ENCODE results near the gene ZNF223. TPM values are rescaled to one million over a fixed set of nuclear protein-coding genes. Genes with fewer than 3 reads are reported as not detected.

Gene ZNF223
- total RNA-seq, 6 donors from 2014 or later = 4.7 to 11.8 (median 6.3) TPM

DNA sequence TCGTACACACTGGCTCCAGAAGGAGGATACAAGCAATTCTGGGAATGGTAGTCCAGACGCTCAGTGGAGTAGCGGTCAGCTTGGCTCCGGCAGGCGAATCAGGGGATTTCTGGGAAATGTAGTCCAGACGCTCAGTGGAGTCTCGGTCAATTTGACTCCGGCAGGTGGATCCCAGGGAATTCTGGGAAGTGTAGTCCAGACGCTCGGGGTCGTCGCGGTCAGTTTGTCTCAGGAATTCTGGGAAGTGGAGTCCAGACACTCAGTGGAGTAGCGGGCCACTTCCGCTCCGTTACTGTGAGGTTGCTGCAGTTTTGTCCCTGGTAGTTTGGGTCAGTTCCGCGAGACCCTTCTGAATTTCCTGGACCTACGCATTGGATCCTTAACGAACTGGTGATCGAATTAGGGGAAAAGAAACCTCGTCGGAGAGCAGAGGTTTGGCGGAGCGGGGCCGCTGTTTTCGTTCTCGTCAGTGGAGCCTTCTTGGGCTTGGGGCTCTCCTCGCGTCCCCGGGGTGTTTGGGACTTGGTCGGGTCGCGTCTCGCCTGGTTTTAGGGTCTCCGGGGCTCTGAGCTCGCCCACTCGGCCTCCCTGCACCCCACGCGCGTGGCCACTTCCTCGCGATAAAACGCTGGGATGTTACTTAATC is 61.4 kb downstream of the ZNF223 start, which contains the start of gene ZNF225:
Gene ZNF225, plus strand, starts transcription at position 262 of the 646 bp plus-strand sequence. CDS start 2,429 bp downstream, outside the sequence.
- peak; percentile 98 to 99 for ATAC-seq (ENCODE audit: low FRiP score in 2 of 2)
- Histone ChIP-seq H3K36me3 (peaks cover 5 to 28% (median 11%) of the 10 kb centered on the region in 4 donors), H3K27ac (peak within 1 kb of the TSS; percentile 61 to 81 (median 75)), H3K4me3 (peak within 1 kb of the TSS; percentile 64 to 95 (median 71)), H3K27me3 (no peaks in the 10 kb centered on the region), H3K4me1 (peaks cover 14 to 22% (median 16%) of the 10 kb centered on the region in 4 donors), H3K9me3 (peaks cover 22 to 35% (median 33%) of the 10 kb centered on the region in 4 donors)
- TF ChIP-seq EP300 (IDR thresholded peaks at IDR 0.05) = no peak
- TF ChIP-seq, protein P1, sequence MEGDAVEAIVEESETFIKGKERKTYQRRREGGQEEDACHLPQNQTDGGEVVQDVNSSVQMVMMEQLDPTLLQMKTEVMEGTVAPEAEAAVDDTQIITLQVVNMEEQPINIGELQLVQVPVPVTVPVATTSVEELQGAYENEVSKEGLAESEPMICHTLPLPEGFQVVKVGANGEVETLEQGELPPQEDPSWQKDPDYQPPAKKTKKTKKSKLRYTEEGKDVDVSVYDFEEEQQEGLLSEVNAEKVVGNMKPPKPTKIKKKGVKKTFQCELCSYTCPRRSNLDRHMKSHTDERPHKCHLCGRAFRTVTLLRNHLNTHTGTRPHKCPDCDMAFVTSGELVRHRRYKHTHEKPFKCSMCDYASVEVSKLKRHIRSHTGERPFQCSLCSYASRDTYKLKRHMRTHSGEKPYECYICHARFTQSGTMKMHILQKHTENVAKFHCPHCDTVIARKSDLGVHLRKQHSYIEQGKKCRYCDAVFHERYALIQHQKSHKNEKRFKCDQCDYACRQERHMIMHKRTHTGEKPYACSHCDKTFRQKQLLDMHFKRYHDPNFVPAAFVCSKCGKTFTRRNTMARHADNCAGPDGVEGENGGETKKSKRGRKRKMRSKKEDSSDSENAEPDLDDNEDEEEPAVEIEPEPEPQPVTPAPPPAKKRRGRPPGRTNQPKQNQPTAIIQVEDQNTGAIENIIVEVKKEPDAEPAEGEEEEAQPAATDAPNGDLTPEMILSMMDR (IDR thresholded peaks at IDR 0.05) = peak in 2 of 6 experiments; percentile 32 to 37
- peak in 2 of 4 donors; percentile 8 to 56 for TF ChIP-seq POLR2A (IDR thresholded peaks at IDR 0.05)
- peak in 1 of 2 donors; percentile 84 for TF ChIP-seq POLR2AphosphoS5 (IDR thresholded peaks at IDR 0.05)
- WGBS, 2 donors = 0% methylated on average over 6 to 44 of the region's 44 CpGs
- peak; percentile 79 to 98 for DNase-seq

DNA sequence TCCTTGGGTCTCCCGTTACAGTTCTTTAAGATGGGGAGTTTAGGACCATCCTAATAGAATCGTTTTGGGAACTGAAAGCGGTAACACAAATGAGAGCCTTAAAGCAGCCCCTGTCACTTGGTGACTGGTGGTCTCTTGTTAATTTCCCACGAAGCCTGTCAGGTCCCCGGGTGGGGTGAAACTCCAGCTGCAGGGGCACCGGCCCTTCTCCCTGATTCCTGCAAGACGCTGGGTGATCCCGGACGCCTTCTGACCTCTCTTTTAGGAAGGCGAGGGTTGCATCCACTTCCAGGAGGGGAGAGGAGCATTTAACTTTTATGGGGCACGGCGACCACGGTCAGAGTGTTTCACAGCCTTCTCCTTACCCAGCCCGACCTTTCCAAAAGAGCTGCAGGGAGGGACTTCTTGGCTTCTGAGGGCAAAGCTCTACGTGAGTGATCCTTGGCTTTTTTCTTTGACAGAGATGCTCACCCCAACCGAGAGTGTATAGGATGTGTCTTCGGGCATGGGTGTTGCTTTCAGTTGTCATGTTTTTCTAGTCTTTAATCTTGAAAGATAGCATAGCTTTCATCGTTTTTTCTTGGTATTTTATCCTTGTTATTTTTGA is 62.1 kb downstream of the ZNF223 start:
- no peaks in the 10 kb centered on the region for H3K27me3 ChIP-seq
- peak in 1 of 2 donors; percentile 2 for ATAC-seq (ENCODE audit: low FRiP score in 2 of 2)
- H3K4me3 ChIP-seq = peak overlapping the region; percentile 64 to 95 (median 71)
- 5 to 7% methylated on average over 7 to 18 of the region's 18 CpGs for WGBS, 2 donors
- peaks cover 15 to 29% (median 28%) of the 10 kb centered on the region in 4 donors for H3K9me3 ChIP-seq
- H3K27ac ChIP-seq = peak overlapping the region; percentile 61 to 81 (median 75)
- TF ChIP-seq EP300 (IDR thresholded peaks at IDR 0.05) (no peak), POLR2AphosphoS5 (IDR thresholded peaks at IDR 0.05) (no peak), POLR2A (IDR thresholded peaks at IDR 0.05) (no peak)
- TF ChIP-seq, protein P1 (IDR thresholded peaks at IDR 0.05) = no peak
- H3K36me3 ChIP-seq = peaks cover 8 to 31% (median 17%) of the 10 kb centered on the region in 4 donors
- no peak for DNase-seq
- peaks cover 14 to 22% (median 16%) of the 10 kb centered on the region in 4 donors for H3K4me1 ChIP-seq

Small RNA genes lying within 50 kb of the gene (small RNA-seq; reads per million reads assigned to genes)
- gene RNU6-902P = 0 reads per million in 4 donors

Other genes with a start within 250 kb of the ZNF223 start
- 1 to 10 TPM; 2.7 to 9.9 (median 6.0) TPM for gene LYPD5, start 249.6 kb upstream of the ZNF223 start, total RNA-seq
- 10 to 100 TPM in 1 of 6 donors, 1 to 10 TPM in 5; 2.9 to 11.7 (median 6.7) TPM for gene ZNF283, start 224.7 kb upstream of the ZNF223 start, total RNA-seq
- 1 to 10 TPM in 3 of 6 donors, under 1 TPM in 2, not detected in 1; 0.46 to 2.1 (median 1.1) TPM for gene ZNF404, start 168.1 kb upstream of the ZNF223 start, total RNA-seq
- 10 to 100 TPM in 5 of 6 donors, 1 to 10 TPM in 1; 5.9 to 15.8 (median 11.0) TPM for gene ZNF45, start 116.8 kb upstream of the ZNF223 start, total RNA-seq
- 10 to 100 TPM in 1 of 6 donors, 1 to 10 TPM in 5; 1.4 to 16.8 (median 3.5) TPM for gene ZNF221, start 100.8 kb upstream of the ZNF223 start, total RNA-seq
- gene ZNF155, start 67.8 kb upstream of the ZNF223 start, total RNA-seq = 1 to 10 TPM; 3.4 to 8.6 (median 5.7) TPM
- gene ZNF230, start 49.1 kb upstream of the ZNF223 start, total RNA-seq = 1 to 10 TPM; 2.2 to 6.4 (median 4.7) TPM
- 10 to 100 TPM in 1 of 6 donors, 1 to 10 TPM in 4, not detected in 1; 2.5 to 13.6 (median 4.0) TPM for gene ZNF222, start 26.7 kb upstream of the ZNF223 start, total RNA-seq
- gene ZNF284, start 20.1 kb downstream of the ZNF223 start, total RNA-seq = 1 to 10 TPM; 1.0 to 4.8 (median 1.8) TPM
- gene ZNF224, start 42.3 kb downstream of the ZNF223 start, total RNA-seq = 100 to 1,000 TPM in 1 of 6 donors, 10 to 100 TPM in 5; 19.8 to 108 (median 29.1) TPM
- gene ZNF225, start 61.4 kb downstream of the ZNF223 start, total RNA-seq = 10 to 100 TPM in 1 of 6 donors, 1 to 10 TPM in 5; 1.6 to 11.5 (median 4.5) TPM
- 10 to 100 TPM in 3 of 6 donors, 1 to 10 TPM in 3; 4.9 to 25.1 (median 9.5) TPM for gene ZNF234, start 89.5 kb downstream of the ZNF223 start, total RNA-seq
- 10 to 100 TPM in 5 of 6 donors, 1 to 10 TPM in 1; 6.8 to 25.8 (median 14.4) TPM for gene ZNF226, start 113.1 kb downstream of the ZNF223 start, total RNA-seq
- gene ZNF227, start 160.5 kb downstream of the ZNF223 start, total RNA-seq = 10 to 100 TPM in 4 of 6 donors, 1 to 10 TPM in 2; 5.3 to 23.0 (median 16.8) TPM
- gene ZNF233, start 207.8 kb downstream of the ZNF223 start, total RNA-seq = under 1 TPM in 4 of 6 donors, not detected in 2; 0.15 to 0.44 (median 0.25) TPM